Measurements from ENCODE around the gene ATP6V1D. TPM values are rescaled to one million over a fixed set of nuclear protein-coding genes. Genes with fewer than 3 reads are reported as not detected.

The ATP6V1D gene
- total and polyA plus RNA-seq, 9 of the 15 experiments (the other 6 are each of a cell fraction or from before 2014, with no cell fraction given), result 35.5 to 91.0 (median 50.0) TPM

DNA sequence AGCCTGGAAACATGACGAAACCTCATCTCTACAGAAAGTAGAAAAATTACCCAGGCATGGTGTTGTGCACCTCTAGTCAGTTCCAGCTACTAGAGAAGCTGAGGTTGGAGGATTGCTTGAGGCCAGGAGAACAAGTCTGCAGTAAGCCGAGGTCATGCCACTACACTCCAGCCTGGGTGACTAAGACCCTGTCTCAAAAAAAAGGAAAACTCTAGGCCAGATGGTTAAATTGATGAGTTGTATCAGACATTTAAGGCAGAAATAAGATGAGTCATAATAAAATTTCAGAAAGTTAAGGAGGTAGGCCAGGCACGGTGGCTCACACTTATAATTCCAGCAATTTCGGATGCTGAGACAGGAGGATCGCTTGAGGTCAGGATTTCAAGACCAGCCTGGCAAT, 11.2 kb upstream of the ATP6V1D start:
- no peak overlapping the region for H2AFZ ChIP-seq (ENCODE audit: low read depth, low read length)
- intact Hi-C loops (cut with micrococcal nuclease), result no loop called here
- peaks cover 65% of the 10 kb centered on the region for H3K79me2 ChIP-seq (ENCODE audit: control insufficient read depth, insufficient read depth, low read length)
- H3K4me3 ChIP-seq, result no peak overlapping the region
- no peak for FAIRE-seq
- in situ Hi-C loops (cut with MboI), result no loop called here
- no peaks in the 10 kb centered on the region; a peak in 1 of 5 replicates for H3K4me1 ChIP-seq (replicated peaks in 1 of 2; ENCODE audit: control insufficient read depth in 2 of 2, insufficient read depth in 2 of 2, low read length in 2 of 2)
- DNase-seq (ENCODE audit: extremely low read depth in 1 of 4, low spot score in 3 of 4), result no peak
- ChIA-PET CTCF (ENCODE audit: low intra/inter-chr PET ratio) (no interaction called here), POLR2A (interaction anchor here (0.8 to 1.2 kb wide), 2 partner anchors 15 to 72 kb away, joined by 3 to 5 read pairs; no protein-coding TSS in a partner anchor)
- no TSS peak for BruUV-seq (replicated peaks)
- H3K27ac ChIP-seq (ENCODE audit: extremely low read depth, low read depth, low read length), result no peak overlapping the region
- H4K20me1 ChIP-seq (replicated peaks; ENCODE audit: control insufficient read depth, insufficient read depth, low read length), result no peaks in the 10 kb centered on the region
- WGBS (ENCODE audit: insufficient coverage, low coverage, missing lambda C conversion rate), result 97% methylated on average over 5 of the region's 5 CpGs
- H3K27me3 ChIP-seq (ENCODE audit: control insufficient read depth in 2 of 2, insufficient read depth in 2 of 2, low read length in 2 of 2), result no peaks in the 10 kb centered on the region
- no peak overlapping the region for H3K4me2 ChIP-seq (ENCODE audit: insufficient read depth, low read length)
- H3K9me1 ChIP-seq (ENCODE audit: control insufficient read depth, insufficient read depth, low read length), result no peaks in the 10 kb centered on the region
- no peaks in the 10 kb centered on the region for H3K9me3 ChIP-seq (replicated peaks; ENCODE audit: control insufficient read depth, insufficient read depth, low read depth, low read length)
- ATAC-seq, result no peak
- H3K36me3 ChIP-seq (ENCODE audit: control insufficient read depth, insufficient read depth, low read length), result peaks cover 91% of the 10 kb centered on the region
- H3K9ac ChIP-seq (ENCODE audit: insufficient read depth in 1 of 2, low read depth in 2 of 2, low read length in 2 of 2), result no peak overlapping the region
- TF ChIP-seq NR2C1 (IDR thresholded peaks at IDR 0.05) (no peak), NR2C1 (tag; IDR thresholded peaks at IDR 0.05) (no peak), ZNF589 (CRISPR knock-in tag; IDR thresholded peaks at IDR 0.05; ENCODE audit: low read depth) (no peak), PPARD (CRISPR knock-in tag; IDR thresholded peaks at IDR 0.05) (no peak), ZNF778 (CRISPR knock-in tag; IDR thresholded peaks at IDR 0.05) (no peak), NR2C2 (CRISPR knock-in tag; IDR thresholded peaks at IDR 0.05) (no peak), NR2C2 (tag; IDR thresholded peaks at IDR 0.05) (no peak), ELF2 (CRISPR knock-in tag; IDR thresholded peaks at IDR 0.05) (no peak), ZNF354B (CRISPR knock-in tag; IDR thresholded peaks at IDR 0.05) (no peak), DDX20 (tag; IDR thresholded peaks at IDR 0.05; ENCODE audit: low read depth) (no peak), MYC (IDR thresholded peaks at IDR 0.05; ENCODE audit: low read depth, low read length) (no peak), MYC (CRISPR knock-in tag; IDR thresholded peaks at IDR 0.05; ENCODE audit: borderline replicate concordance, low read depth) (no peak)
- TF ChIP-seq, protein P1, sequence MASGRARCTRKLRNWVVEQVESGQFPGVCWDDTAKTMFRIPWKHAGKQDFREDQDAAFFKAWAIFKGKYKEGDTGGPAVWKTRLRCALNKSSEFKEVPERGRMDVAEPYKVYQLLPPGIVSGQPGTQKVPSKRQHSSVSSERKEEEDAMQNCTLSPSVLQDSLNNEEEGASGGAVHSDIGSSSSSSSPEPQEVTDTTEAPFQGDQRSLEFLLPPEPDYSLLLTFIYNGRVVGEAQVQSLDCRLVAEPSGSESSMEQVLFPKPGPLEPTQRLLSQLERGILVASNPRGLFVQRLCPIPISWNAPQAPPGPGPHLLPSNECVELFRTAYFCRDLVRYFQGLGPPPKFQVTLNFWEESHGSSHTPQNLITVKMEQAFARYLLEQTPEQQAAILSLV (tag; IDR thresholded peaks at IDR 0.05), result no peak
- TF ChIP-seq, protein P2, sequence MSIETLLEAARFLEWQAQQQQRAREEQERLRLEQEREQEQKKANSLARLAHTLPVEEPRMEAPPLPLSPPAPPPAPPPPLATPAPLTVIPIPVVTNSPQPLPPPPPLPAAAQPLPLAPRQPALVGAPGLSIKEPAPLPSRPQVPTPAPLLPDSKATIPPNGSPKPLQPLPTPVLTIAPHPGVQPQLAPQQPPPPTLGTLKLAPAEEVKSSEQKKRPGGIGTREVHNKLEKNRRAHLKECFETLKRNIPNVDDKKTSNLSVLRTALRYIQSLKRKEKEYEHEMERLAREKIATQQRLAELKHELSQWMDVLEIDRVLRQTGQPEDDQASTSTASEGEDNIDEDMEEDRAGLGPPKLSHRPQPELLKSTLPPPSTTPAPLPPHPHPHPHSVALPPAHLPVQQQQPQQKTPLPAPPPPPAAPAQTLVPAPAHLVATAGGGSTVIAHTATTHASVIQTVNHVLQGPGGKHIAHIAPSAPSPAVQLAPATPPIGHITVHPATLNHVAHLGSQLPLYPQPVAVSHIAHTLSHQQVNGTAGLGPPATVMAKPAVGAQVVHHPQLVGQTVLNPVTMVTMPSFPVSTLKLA (conservative IDR thresholded peaks at IDR 0.05), result no peak

All from K562 (cell line).